HepG2 (cell line): Measurements from ENCODE around the gene ZNF444. TPM values are rescaled to one million over a fixed set of nuclear protein-coding genes. Genes with fewer than 3 reads are reported as not detected.
A peak's percentile ranks its signal among the peaks of the same experiment; 100 is the strongest.

Experiments used
- ATM ChIP-seq: fragments of 450-650 bp; IDR thresholded peaks from 2 replicates; pipeline ENCODE4 v1.7.1; 2017; ENCODE audit warnings: mild to moderate bottlenecking, borderline replicate concordance
- CBX5 ChIP-seq: sonication (generic); formaldehyde crosslinking; IDR thresholded peaks from 2 replicates; pipeline ENCODE4 v1.4.0; 2020; ENCODE audit warnings: missing genetic modification reagents, borderline replicate concordance
- FOXM1 ChIP-seq: sonication (generic); formaldehyde crosslinking; IDR thresholded peaks from 2 replicates; pipeline ENCODE4 v1.5.0; 2020; ENCODE audit warnings: missing genetic modification reagents
- GATAD2A ChIP-seq: IDR thresholded peaks from 2 replicates; pipeline ENCODE4 v1.6.1; 2016
- GFI1 ChIP-seq: sonication (generic); formaldehyde crosslinking; IDR thresholded peaks from 2 replicates; pipeline ENCODE4 v1.5.0; 2020; ENCODE audit warnings: missing genetic modification reagents, mild to moderate bottlenecking, borderline replicate concordance
- KAT7 ChIP-seq: IDR thresholded peaks from 2 replicates; pipeline ENCODE4 v1.6.1; 2018; ENCODE audit warnings: borderline replicate concordance, missing compliant biosample characterization
- NCOA2 ChIP-seq: sonication (generic); formaldehyde crosslinking; IDR thresholded peaks from 2 replicates; pipeline ENCODE4 v1.8.0; 2022; ENCODE audit warnings: inconsistent platforms
- NR3C1 ChIP-seq: sonication (generic); formaldehyde crosslinking; IDR thresholded peaks from 2 replicates; pipeline ENCODE4 v1.4.0; 2020; ENCODE audit warnings: missing genetic modification reagents
- PHF21A ChIP-seq: sonication (generic); formaldehyde crosslinking; IDR thresholded peaks from 2 replicates; pipeline ENCODE4 v1.5.0; 2020; ENCODE audit warnings: mild to moderate bottlenecking, missing genetic modification reagents
- SP1 ChIP-seq, 2 experiments: fragments of 450-650 bp in 1 of 2; sonication (generic) in 1 of 2; formaldehyde crosslinking in 1 of 2; IDR thresholded peaks; 2 replicates each; pipeline versions ENCODE4 v1.4.0 to v1.6.1; 2016 to 2020; ENCODE audit warnings: missing genetic modification reagents in 1 of 2
- polyA plus RNA-seq, 8 experiments: library from polyadenylated mRNA; depleted of rRNA in 3 of 8; stranded (reverse) in 7 of 8; unstranded in 1 of 8; fragments of >200 nt; fragmentation: Illumina TruSeq in 4 of 8; extraction: Trizol in 4 of 8; gene quantifications; 2 replicates each; pipeline versions ENCODE4 v1.2.1 to v1.2.3, GENCODE V29; 2011 to 2016; ENCODE audit warnings: low read depth in 4 of 8, missing spikeins in 1 of 8, mixed read lengths in 1 of 8; ENCODE audit not compliant: insufficient read depth in 1 of 8
- total RNA-seq, 5 experiments: library from RNA; depleted of rRNA; stranded (reverse); fragments of >200 nt; fragmentation: Illumina TruSeq; extraction: Trizol; gene quantifications; 2 replicates each; pipeline ENCODE4 v1.2.3, GENCODE V29; 2016; ENCODE audit warnings: low read depth in 1 of 5
- TF ChIP-seq, protein P1 (sequence below): sonication (generic); formaldehyde crosslinking; conservative IDR thresholded peaks from 2 replicates; pipeline ENCODE4 v1.4.0; 2020; ENCODE audit warnings: mild to moderate bottlenecking, missing genetic modification reagents, moderate library complexity
- TF ChIP-seq, protein P2 (sequence below), 2 experiments: fragments of 450-650 bp in 1 of 2; sonication (generic) in 1 of 2; formaldehyde crosslinking in 1 of 2; IDR thresholded peaks; 2 replicates each; pipeline versions ENCODE4 v1.6.1 to v1.8.0; 2016 to 2022; ENCODE audit warnings: antibody characterized with exemption in 1 of 2, mild to moderate bottlenecking in 1 of 2, missing genetic modification reagents in 1 of 2
- TF ChIP-seq, protein P3 (sequence below): sonication (generic); formaldehyde crosslinking; IDR thresholded peaks from 2 replicates; pipeline ENCODE4 v1.4.0; 2020; ENCODE audit warnings: missing genetic modification reagents

The ZNF444 gene
- total and polyA plus RNA-seq, 2 of the 13 experiments (the other 11 are each of a cell fraction or from before 2014, with no cell fraction given): 27.4 to 30.3 TPM

DNA sequence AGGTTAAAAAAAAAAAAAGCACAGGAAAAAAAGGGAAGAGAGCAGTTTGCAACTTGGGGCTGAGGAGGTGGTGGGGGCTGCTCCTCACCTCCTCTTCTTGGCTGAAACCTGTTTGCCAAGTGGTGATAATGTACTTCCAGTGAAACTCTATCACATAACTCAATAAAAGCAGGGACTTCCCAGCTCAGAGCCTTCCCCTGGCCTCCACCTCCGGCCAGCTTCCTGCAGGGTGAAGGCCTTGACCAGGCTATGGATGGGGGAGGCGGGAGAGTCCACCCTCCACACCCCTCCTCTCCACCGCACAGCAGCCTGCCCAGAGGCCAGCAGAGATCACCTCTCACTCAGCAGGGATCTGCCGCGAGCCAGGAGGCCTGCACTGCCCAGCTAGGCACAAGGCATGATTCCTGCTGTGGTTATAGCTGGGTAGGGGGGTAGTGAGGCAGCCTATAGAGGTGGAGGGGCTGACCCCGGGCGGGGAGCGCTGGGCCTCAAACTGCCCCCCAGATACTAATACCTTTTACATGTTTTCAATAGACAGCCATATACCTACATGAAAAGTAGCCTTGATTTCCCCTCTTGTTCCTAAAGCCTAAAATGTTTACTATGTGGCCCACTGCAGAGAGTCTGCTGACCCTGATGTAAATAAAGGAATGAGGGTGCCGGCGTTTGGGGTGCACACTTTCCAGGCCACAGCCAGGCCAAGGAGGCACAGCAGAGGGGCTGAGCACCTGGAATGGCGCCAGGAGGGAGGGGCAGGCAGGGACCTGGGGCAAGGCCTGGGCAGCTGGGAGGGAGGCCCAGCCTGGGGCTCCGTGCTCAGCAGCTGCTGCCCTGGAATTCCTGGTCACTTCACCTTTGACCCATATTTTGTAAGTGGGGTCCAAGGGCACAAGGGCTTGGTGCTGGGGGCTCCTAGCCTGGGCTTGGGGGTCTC lies 30.3 kb upstream of the ZNF444 start (continued):
- TF ChIP-seq, protein P1, sequence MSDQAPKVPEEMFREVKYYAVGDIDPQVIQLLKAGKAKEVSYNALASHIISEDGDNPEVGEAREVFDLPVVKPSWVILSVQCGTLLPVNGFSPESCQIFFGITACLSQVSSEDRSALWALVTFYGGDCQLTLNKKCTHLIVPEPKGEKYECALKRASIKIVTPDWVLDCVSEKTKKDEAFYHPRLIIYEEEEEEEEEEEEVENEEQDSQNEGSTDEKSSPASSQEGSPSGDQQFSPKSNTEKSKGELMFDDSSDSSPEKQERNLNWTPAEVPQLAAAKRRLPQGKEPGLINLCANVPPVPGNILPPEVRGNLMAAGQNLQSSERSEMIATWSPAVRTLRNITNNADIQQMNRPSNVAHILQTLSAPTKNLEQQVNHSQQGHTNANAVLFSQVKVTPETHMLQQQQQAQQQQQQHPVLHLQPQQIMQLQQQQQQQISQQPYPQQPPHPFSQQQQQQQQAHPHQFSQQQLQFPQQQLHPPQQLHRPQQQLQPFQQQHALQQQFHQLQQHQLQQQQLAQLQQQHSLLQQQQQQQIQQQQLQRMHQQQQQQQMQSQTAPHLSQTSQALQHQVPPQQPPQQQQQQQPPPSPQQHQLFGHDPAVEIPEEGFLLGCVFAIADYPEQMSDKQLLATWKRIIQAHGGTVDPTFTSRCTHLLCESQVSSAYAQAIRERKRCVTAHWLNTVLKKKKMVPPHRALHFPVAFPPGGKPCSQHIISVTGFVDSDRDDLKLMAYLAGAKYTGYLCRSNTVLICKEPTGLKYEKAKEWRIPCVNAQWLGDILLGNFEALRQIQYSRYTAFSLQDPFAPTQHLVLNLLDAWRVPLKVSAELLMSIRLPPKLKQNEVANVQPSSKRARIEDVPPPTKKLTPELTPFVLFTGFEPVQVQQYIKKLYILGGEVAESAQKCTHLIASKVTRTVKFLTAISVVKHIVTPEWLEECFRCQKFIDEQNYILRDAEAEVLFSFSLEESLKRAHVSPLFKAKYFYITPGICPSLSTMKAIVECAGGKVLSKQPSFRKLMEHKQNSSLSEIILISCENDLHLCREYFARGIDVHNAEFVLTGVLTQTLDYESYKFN (CRISPR knock-in tag): peak; percentile 89
- TF ChIP-seq, protein P2, sequence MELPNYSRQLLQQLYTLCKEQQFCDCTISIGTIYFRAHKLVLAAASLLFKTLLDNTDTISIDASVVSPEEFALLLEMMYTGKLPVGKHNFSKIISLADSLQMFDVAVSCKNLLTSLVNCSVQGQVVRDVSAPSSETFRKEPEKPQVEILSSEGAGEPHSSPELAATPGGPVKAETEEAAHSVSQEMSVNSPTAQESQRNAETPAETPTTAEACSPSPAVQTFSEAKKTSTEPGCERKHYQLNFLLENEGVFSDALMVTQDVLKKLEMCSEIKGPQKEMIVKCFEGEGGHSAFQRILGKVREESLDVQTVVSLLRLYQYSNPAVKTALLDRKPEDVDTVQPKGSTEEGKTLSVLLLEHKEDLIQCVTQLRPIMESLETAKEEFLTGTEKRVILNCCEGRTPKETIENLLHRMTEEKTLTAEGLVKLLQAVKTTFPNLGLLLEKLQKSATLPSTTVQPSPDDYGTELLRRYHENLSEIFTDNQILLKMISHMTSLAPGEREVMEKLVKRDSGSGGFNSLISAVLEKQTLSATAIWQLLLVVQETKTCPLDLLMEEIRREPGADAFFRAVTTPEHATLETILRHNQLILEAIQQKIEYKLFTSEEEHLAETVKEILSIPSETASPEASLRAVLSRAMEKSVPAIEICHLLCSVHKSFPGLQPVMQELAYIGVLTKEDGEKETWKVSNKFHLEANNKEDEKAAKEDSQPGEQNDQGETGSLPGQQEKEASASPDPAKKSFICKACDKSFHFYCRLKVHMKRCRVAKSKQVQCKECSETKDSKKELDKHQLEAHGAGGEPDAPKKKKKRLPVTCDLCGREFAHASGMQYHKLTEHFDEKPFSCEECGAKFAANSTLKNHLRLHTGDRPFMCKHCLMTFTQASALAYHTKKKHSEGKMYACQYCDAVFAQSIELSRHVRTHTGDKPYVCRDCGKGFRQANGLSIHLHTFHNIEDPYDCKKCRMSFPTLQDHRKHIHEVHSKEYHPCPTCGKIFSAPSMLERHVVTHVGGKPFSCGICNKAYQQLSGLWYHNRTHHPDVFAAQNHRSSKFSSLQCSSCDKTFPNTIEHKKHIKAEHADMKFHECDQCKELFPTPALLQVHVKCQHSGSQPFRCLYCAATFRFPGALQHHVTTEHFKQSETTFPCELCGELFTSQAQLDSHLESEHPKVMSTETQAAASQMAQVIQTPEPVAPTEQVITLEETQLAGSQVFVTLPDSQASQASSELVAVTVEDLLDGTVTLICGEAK (IDR thresholded peaks at IDR 0.05): no peak
- TF ChIP-seq, protein P2 (CRISPR knock-in tag; IDR thresholded peaks at IDR 0.05): 0 out of 2 replicates have a peak, but pooled peaks have one; percentile 60
- TF ChIP-seq KAT7 (CRISPR knock-in tag) (0 out of 2 replicates have a peak, but pooled peaks have one; percentile 5), NR3C1 (no peak), ATM (no peak), CBX5 (no peak; the same call in 1 of the 2 replicates), SP1 (IDR thresholded peaks at IDR 0.05) (no peak), SP1 (CRISPR knock-in tag; IDR thresholded peaks at IDR 0.05) (no peak), NCOA2 (peak; percentile 60), PHF21A (peak; percentile 89; the same call in 1 of the 2 replicates), GATAD2A (peak; percentile 68), FOXM1 (CRISPR knock-in tag) (no peak), GFI1 (peak; percentile 12; the same call in 1 of the 2 replicates)
- TF ChIP-seq, protein P3, sequence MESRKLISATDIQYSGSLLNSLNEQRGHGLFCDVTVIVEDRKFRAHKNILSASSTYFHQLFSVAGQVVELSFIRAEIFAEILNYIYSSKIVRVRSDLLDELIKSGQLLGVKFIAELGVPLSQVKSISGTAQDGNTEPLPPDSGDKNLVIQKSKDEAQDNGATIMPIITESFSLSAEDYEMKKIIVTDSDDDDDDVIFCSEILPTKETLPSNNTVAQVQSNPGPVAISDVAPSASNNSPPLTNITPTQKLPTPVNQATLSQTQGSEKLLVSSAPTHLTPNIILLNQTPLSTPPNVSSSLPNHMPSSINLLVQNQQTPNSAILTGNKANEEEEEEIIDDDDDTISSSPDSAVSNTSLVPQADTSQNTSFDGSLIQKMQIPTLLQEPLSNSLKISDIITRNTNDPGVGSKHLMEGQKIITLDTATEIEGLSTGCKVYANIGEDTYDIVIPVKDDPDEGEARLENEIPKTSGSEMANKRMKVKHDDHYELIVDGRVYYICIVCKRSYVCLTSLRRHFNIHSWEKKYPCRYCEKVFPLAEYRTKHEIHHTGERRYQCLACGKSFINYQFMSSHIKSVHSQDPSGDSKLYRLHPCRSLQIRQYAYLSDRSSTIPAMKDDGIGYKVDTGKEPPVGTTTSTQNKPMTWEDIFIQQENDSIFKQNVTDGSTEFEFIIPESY (CRISPR knock-in tag): no peak
